NT2/D1 (cell line): Measurements from ENCODE around the gene MAST4.

ENCODE experiments used
- DNase-seq: peaks from one replicate; pipeline ENCODE4 v3.0.0-alpha.2; 2011; ENCODE audit warnings: low read depth, low spot score
- H3K27me3 ChIP-seq: 2 replicates; pipeline ENCODE4 v1.6.0; 2011; ENCODE audit warnings: mild to moderate bottlenecking; ENCODE audit not compliant: insufficient read length, insufficient read depth
- H3K36me3 ChIP-seq: 2 replicates; pipeline ENCODE4 v1.6.1; 2011; ENCODE audit warnings: mild to moderate bottlenecking, low read length, mixed read lengths; ENCODE audit not compliant: insufficient read depth, insufficient read length
- H3K4me1 ChIP-seq: 2 replicates; pipeline ENCODE4 v1.5.1; 2011; ENCODE audit not compliant: insufficient read depth, insufficient read length
- H3K4me3 ChIP-seq: 2 replicates; pipeline ENCODE4 v1.5.1; 2011; ENCODE audit warnings: low read depth; ENCODE audit not compliant: insufficient read length
- H3K9ac ChIP-seq: 2 replicates; pipeline ENCODE4 v1.6.0; 2011; ENCODE audit warnings: low read depth; ENCODE audit not compliant: insufficient read length
- H3K9me3 ChIP-seq: 2 replicates; pipeline ENCODE4 v1.5.1; 2011; ENCODE audit warnings: mild to moderate bottlenecking, low read length; ENCODE audit not compliant: insufficient read depth
- SUZ12 ChIP-seq: IDR thresholded peaks from 2 replicates; pipeline ENCODE4 v1.6.1; 2011; ENCODE audit not compliant: insufficient read length, insufficient read depth; ENCODE audit errors: extremely low read depth
- YY1 ChIP-seq: IDR thresholded peaks from 2 replicates; pipeline ENCODE4 v1.6.1; 2011; ENCODE audit not compliant: insufficient read length, insufficient read depth
- ZNF274 ChIP-seq: IDR thresholded peaks from 2 replicates; pipeline ENCODE4 v1.6.1; 2011; ENCODE audit warnings: mild to moderate bottlenecking, low read depth, low read length

The MAST4 gene

DNA sequence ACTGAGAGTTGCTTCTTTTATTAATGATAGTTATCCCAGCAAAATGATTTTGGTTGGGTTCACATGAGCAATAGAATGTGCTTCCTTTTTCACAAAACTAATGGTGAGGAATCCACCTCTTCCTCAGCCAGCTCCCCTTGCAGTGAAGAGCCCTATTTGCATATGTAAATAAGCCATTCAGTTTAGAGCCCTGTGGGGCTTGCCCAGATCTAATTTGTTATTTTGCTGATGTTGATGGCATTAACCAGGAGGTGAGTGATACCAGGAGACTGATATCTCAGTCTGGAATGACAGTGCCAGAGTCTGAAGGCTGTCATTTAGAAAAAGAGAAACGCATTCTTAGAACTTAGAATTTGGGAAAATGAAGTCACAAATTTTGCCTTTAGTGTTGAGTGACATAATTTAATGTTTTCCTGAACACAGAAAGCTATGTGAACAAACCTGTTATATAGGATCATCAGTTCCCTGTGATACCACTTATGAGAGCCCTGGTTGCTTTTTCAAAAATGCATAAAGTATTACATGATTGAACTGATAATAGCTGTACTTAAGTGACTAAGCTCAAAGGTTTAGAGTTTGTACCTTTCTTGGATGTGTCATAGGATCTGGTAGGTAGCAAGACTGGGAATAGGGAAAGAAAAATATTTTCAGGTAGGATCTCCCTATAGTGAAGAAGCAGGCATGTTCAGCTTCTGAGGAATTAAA, 271.6 kb downstream of the MAST4 start:
- no peak for DNase-seq
- H3K4me3 ChIP-seq = no peak overlapping the region
- TF ChIP-seq YY1 (no peak), ZNF274 (no peak), SUZ12 (no peak)
- no peaks in the 10 kb centered on the region for H3K36me3 ChIP-seq
- H3K9me3 ChIP-seq = no peaks in the 10 kb centered on the region
- no peak overlapping the region for H3K9ac ChIP-seq
- H3K4me1 ChIP-seq = no peaks in the 10 kb centered on the region
- H3K27me3 ChIP-seq = no peaks in the 10 kb centered on the region

DNA sequence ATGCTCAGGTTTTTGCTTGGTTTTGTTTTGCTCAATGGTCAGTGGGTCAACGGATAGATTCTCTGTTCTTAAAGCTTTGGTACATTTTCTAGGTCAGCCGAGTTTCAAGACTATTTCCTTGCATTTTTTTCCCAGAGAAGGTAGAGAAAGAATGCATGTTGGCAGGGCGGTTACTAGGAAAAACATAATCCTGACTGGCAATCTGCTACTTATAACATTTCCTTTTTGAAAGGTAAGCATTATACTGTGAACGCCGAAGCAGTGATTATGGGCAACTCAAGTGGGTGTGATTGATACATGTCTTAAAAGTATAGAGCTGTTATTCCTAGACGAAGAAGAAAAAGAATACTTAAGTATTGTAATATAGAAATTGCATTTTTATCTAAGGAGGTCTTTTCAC, 273.2 kb downstream of the MAST4 start:
- TF ChIP-seq YY1 (no peak), ZNF274 (no peak), SUZ12 (no peak)
- Histone ChIP-seq H3K4me1 (no peaks in the 10 kb centered on the region), H3K9me3 (no peaks in the 10 kb centered on the region), H3K4me3 (no peak overlapping the region), H3K36me3 (no peaks in the 10 kb centered on the region), H3K9ac (no peak overlapping the region), H3K27me3 (no peaks in the 10 kb centered on the region)
- no peak for DNase-seq

DNA sequence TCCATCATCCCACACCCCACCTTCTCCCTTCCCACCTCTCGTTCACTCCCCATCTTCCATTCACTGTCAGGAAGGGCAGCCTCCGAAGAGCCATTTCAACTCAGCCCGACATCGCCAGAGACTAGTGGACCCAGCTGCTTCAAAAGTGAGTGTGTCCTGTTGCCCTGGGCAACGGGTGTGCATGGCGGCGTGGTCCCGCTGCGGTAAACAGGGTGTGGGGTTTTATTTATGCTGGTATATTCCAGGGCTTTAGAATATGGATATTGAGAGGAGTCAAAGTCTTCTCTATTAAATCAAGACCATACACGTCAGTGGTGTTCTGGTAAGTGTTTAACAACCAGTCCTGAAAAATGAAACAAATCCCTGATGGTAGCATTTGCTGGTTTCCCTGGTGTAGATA, 274.5 kb downstream of the MAST4 start:
- Histone ChIP-seq H3K36me3 (no peaks in the 10 kb centered on the region), H3K9ac (no peak overlapping the region), H3K4me3 (no peak overlapping the region), H3K9me3 (no peaks in the 10 kb centered on the region), H3K4me1 (no peaks in the 10 kb centered on the region), H3K27me3 (no peaks in the 10 kb centered on the region)
- no peak for DNase-seq
- TF ChIP-seq YY1 = no peak
- TF ChIP-seq SUZ12 = no peak
- TF ChIP-seq ZNF274 = no peak

DNA sequence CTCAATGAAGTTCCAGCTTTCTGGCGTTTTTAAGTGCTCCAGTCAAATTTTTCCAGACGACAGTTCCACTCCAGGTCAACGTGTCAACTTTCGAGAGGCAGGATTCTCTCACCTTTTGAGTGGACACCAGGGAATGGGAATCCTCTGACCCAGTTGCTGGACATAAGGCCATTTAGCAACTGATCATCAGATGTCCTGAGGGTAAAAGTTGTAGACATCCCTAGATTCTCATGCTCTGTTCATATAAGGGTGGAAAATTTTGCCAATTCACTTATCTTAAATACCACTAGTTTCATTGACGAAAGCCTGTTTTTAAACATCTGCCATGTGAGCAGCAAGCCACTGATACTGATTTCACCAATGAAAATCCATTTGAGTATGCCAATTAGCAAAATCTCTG, 275.5 kb downstream of the MAST4 start:
- no peak overlapping the region for H3K4me3 ChIP-seq

DNA sequence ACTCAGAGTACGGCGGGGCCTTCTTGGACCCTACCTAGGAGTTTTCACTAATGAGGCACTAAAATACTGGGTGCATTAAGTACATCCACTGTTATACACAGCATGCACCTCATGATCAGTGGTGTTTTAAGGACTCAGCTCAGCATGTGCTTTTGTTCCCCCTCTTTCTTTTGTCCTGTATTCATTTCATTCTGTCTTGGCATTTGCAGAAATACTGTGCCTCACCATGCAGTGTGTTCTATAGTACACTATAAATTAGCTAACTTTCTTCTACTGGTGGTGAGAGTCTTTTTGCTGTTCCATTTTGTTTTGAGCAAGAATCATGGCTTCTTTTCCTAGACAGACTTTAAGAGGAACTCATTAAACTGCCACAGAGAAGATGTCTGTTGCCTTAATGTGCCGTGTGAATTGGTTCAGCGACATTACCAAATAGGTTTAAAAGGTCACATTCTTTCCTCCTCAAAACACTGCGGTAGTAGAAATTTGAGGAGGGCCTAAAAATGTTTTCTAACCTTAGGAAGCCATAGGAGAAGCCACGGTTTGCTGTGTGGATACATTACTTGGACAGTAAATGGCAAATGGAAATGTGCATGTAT, 276.6 kb downstream of the MAST4 start:
- no peaks in the 10 kb centered on the region for H3K4me1 ChIP-seq
- no peak overlapping the region for H3K9ac ChIP-seq
- no peak for DNase-seq
- TF ChIP-seq YY1 (no peak), ZNF274 (no peak), SUZ12 (no peak)
- no peaks in the 10 kb centered on the region for H3K9me3 ChIP-seq
- H3K27me3 ChIP-seq = no peaks in the 10 kb centered on the region
- no peak overlapping the region for H3K4me3 ChIP-seq
- no peaks in the 10 kb centered on the region for H3K36me3 ChIP-seq

More for the DNA sequence above, 275.5 kb downstream of the MAST4 start:
- H3K9me3 ChIP-seq = no peaks in the 10 kb centered on the region
- TF ChIP-seq ZNF274 (no peak), YY1 (no peak), SUZ12 (no peak)
- H3K9ac ChIP-seq = no peak overlapping the region
- H3K36me3 ChIP-seq = no peaks in the 10 kb centered on the region
- no peaks in the 10 kb centered on the region for H3K27me3 ChIP-seq
- H3K4me1 ChIP-seq = no peaks in the 10 kb centered on the region
- DNase-seq = no peak

DNA sequence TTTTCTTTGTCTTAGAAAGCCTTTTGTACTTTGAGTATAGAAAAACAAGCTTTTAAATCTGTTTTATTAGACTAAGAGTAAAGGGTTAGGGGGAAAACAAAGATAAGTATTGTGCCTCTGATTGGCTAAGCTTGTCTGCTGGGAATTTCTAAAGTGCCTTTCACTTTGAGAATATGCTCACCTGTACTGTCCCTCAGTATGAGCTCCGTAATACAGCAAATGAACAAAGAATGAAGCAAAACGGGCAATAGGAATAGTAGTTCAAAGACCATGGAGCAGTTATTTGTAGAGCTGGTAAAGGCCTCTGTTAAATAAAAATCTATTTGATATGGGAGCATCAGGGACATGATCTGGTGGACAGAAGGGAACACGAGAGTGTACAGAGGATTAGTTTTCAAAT, 277.8 kb downstream of the MAST4 start:
- Histone ChIP-seq H3K4me3 (no peak overlapping the region), H3K36me3 (no peaks in the 10 kb centered on the region), H3K9me3 (no peaks in the 10 kb centered on the region), H3K4me1 (no peaks in the 10 kb centered on the region), H3K9ac (no peak overlapping the region), H3K27me3 (no peaks in the 10 kb centered on the region)
- no peak for DNase-seq
- no peak for TF ChIP-seq ZNF274
- no peak for TF ChIP-seq SUZ12
- no peak for TF ChIP-seq YY1

DNA sequence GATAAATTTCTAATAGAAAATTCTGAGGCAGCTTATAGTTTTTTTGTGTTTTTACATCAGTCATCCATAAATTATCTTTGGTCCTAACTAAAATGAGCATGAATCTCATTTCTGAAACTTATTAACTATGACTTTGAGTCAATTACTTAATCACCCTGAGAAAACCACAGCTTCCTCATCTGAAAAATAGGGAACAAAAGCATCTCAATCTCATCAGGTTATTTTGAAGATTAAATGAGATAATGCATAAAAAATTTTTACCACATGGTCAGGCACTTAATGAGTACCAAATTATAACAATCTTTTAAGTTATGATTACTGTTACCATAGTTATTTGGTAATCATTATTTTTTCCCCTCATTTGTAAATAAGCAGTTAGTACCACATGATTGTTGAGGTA, 279.1 kb downstream of the MAST4 start:
- TF ChIP-seq SUZ12 = no peak
- TF ChIP-seq YY1 = no peak
- no peak for TF ChIP-seq ZNF274
- no peaks in the 10 kb centered on the region for H3K36me3 ChIP-seq
- no peak overlapping the region for H3K9ac ChIP-seq
- H3K4me3 ChIP-seq = no peak overlapping the region
- no peaks in the 10 kb centered on the region for H3K27me3 ChIP-seq
- no peak for DNase-seq
- no peaks in the 10 kb centered on the region for H3K4me1 ChIP-seq
- H3K9me3 ChIP-seq = no peaks in the 10 kb centered on the region

DNA sequence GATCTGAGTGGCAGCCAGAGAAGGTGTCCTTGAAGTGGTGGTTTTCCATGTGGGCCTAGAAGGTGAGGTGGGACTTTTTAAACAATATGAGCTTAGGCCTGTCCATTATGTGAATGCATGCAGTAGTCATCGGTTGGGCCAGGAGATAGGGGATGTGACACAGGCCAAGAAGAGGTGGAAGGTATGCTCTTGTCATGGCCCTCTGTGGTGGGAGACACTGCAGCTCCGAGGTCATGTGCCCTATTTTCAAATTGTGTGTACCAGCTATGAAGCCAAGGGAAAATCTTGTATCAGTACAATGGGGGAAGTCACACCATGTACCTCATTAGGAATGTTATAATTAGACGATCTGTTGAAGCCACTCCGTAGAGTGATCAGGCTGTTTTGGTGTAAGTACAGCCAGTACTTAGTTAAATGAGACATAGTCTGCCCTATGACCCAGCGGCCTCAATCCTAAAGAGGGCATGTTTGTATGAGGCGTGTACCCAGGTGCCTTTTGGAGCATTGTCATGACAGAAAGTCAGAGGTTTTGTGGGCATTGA, 280.1 kb downstream of the MAST4 start:
- Histone ChIP-seq H3K9ac (no peak overlapping the region), H3K27me3 (no peaks in the 10 kb centered on the region), H3K36me3 (no peaks in the 10 kb centered on the region), H3K9me3 (no peaks in the 10 kb centered on the region), H3K4me1 (no peaks in the 10 kb centered on the region), H3K4me3 (no peak overlapping the region)
- no peak for DNase-seq
- TF ChIP-seq YY1 (no peak), ZNF274 (no peak)
